Measurements from ENCODE around the gene MRPS9. TPM values are rescaled to one million over a fixed set of nuclear protein-coding genes. Genes with fewer than 3 reads are reported as not detected.
A peak's percentile ranks its signal among the peaks of the same experiment; 100 is the strongest.

Gene MRPS9
- total RNA-seq, 1 donor from 2014 or later = 34.7 TPM

- TF ChIP-seq, protein P1, sequence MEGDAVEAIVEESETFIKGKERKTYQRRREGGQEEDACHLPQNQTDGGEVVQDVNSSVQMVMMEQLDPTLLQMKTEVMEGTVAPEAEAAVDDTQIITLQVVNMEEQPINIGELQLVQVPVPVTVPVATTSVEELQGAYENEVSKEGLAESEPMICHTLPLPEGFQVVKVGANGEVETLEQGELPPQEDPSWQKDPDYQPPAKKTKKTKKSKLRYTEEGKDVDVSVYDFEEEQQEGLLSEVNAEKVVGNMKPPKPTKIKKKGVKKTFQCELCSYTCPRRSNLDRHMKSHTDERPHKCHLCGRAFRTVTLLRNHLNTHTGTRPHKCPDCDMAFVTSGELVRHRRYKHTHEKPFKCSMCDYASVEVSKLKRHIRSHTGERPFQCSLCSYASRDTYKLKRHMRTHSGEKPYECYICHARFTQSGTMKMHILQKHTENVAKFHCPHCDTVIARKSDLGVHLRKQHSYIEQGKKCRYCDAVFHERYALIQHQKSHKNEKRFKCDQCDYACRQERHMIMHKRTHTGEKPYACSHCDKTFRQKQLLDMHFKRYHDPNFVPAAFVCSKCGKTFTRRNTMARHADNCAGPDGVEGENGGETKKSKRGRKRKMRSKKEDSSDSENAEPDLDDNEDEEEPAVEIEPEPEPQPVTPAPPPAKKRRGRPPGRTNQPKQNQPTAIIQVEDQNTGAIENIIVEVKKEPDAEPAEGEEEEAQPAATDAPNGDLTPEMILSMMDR (IDR thresholded peaks at IDR 0.05; ENCODE audit: insufficient read depth, low read length, poor library complexity, severe bottlenecking) = peak; percentile 65
- Histone ChIP-seq H3K36me3 (ENCODE audit: control insufficient read depth, insufficient read depth, low read length) (no peaks in the 10 kb centered on the region), H3K4me3 (ENCODE audit: low read depth, low read length) (no peak overlapping the region), H3K27me3 (ENCODE audit: control insufficient read depth, insufficient read depth, low read length) (no peaks in the 10 kb centered on the region)
- DNase-seq (ENCODE audit: low read depth) = peak; percentile 25
Observed at GRCh38 chr2:105114551-105114950, 76.7 kb downstream of the MRPS9 start.

DNA sequence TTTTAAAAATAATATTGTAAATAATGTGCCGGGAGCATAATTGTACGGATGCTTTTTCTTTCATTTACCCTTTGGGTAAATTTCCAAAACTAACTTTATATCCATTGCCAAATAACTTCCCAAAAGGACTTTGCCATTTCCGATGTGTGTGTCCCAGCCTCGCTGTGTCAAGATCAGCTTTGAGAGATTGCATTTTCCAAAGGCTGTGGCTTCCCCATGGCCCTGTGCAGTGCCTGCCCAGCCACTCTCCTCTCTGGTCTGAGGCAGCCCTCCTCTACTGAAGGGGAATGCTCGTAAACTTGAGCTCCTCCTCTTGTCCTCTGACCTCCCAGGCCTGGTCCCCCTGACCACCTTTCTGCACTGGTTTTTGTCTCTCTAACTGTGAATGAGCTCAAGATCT is 78.5 kb downstream of the MRPS9 start:
- no peak for DNase-seq (ENCODE audit: low read depth)
- Histone ChIP-seq H3K36me3 (ENCODE audit: control insufficient read depth, insufficient read depth, low read length) (no peaks in the 10 kb centered on the region), H3K27me3 (ENCODE audit: control insufficient read depth, insufficient read depth, low read length) (no peaks in the 10 kb centered on the region), H3K4me3 (ENCODE audit: low read depth, low read length) (no peak overlapping the region)
- TF ChIP-seq, protein P1 (IDR thresholded peaks at IDR 0.05; ENCODE audit: insufficient read depth, low read length, poor library complexity, severe bottlenecking) = no peak

DNA sequence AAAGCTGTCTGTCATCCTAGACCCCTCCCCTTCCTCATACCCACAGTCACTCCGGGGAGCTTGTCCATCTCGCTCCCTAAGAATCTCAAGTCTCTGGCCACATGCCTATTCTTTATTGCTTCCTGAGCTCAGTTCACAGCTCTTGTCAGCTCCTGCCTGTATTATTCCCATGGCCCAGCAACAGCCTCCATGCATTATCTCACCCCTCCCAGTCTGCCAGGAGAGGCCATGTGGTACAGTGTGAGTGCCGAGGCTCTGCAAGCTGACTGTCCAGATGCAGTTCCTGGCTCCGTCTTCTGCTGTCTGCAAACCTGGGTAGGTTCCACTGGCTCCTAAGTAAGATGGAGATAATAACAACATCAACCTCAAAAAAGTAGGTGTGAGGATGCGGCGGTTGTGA is 79.7 kb downstream of the MRPS9 start:
- Histone ChIP-seq H3K4me3 (ENCODE audit: low read depth, low read length) (no peak overlapping the region), H3K36me3 (ENCODE audit: control insufficient read depth, insufficient read depth, low read length) (no peaks in the 10 kb centered on the region), H3K27me3 (ENCODE audit: control insufficient read depth, insufficient read depth, low read length) (no peaks in the 10 kb centered on the region)
- TF ChIP-seq, protein P1 (IDR thresholded peaks at IDR 0.05; ENCODE audit: insufficient read depth, low read length, poor library complexity, severe bottlenecking) = no peak
- DNase-seq (ENCODE audit: low read depth) = no peak

DNA sequence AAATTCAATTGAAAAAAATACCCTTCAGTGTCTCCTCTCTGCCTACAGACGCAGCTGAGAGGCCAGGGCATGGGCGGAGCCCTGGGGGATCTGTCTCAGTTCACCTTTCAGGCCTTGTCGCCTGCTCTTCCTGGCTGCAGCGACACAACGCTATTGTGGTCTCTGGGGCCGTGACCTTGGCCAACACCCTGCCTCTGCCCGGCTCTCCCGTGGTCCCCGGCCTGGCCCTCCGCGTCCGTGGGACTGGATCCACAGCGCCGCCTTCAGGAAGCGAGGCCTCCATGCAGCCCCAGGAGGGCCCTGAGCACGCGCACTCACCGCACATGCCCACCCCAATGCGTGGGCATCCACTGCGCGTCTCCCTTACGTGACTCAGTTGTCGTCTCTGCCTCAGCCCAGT is 81.1 kb downstream of the MRPS9 start:
- DNase-seq (ENCODE audit: low read depth) = no peak
- Histone ChIP-seq H3K27me3 (ENCODE audit: control insufficient read depth, insufficient read depth, low read length) (no peaks in the 10 kb centered on the region), H3K36me3 (ENCODE audit: control insufficient read depth, insufficient read depth, low read length) (no peaks in the 10 kb centered on the region), H3K4me3 (ENCODE audit: low read depth, low read length) (no peak overlapping the region)
- TF ChIP-seq, protein P1 (IDR thresholded peaks at IDR 0.05; ENCODE audit: insufficient read depth, low read length, poor library complexity, severe bottlenecking) = peak; percentile 47

DNA sequence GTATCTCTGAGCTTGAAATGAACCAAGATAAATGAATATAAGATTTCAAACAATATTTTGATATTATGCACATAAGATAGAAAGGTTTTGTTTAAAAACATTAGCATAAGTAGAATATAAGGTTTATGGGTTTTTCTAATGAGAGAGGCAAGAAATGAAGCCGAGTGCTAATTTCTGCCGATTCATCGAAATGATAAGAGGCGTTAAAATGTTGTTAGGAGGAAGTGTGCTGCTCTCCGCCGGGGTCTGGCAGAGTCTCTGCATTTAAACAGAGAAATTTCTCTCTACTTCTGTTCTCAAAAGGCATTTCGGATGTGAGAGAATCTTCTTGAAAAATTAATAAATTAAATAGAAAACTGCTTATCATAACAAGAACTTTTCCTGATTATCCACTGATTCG is 83.6 kb downstream of the MRPS9 start:
- no peak for DNase-seq (ENCODE audit: low read depth)
- no peaks in the 10 kb centered on the region for H3K36me3 ChIP-seq (ENCODE audit: control insufficient read depth, insufficient read depth, low read length)
- H3K27me3 ChIP-seq (ENCODE audit: control insufficient read depth, insufficient read depth, low read length) = no peaks in the 10 kb centered on the region
- TF ChIP-seq, protein P1 (IDR thresholded peaks at IDR 0.05; ENCODE audit: insufficient read depth, low read length, poor library complexity, severe bottlenecking) = no peak
- H3K4me3 ChIP-seq (ENCODE audit: low read depth, low read length) = no peak overlapping the region

GRCh38 chr2:105125428-105125827 is 87.6 kb downstream of the MRPS9 start:
- H3K27me3 ChIP-seq (ENCODE audit: control insufficient read depth, insufficient read depth, low read length) = no peaks in the 10 kb centered on the region
- no peak overlapping the region for H3K4me3 ChIP-seq (ENCODE audit: low read depth, low read length)
- H3K36me3 ChIP-seq (ENCODE audit: control insufficient read depth, insufficient read depth, low read length) = no peaks in the 10 kb centered on the region
- TF ChIP-seq, protein P1 (IDR thresholded peaks at IDR 0.05; ENCODE audit: insufficient read depth, low read length, poor library complexity, severe bottlenecking) = no peak
- no peak for DNase-seq (ENCODE audit: low read depth)

Data from kidney epithelial cell (primary cell).